Glutamatergic neuron (in vitro differentiated cells): ENCODE data around the gene IL12RB2. TPM values are rescaled to one million over a fixed set of nuclear protein-coding genes. Genes with fewer than 3 reads are reported as not detected.
"Not testable (repeated sequence)": the region's sequence is repeated elsewhere in the genome, so short reads cannot be mapped to it uniquely, and the experiment has no call there.

ENCODE experiments used
- DNase-seq: peaks from one replicate; pipeline ENCODE4 v3.0.0; 2022
- H3K27ac Mint-ChIP-seq: one replicate; pipeline ENCODE4 v1.8.0; 2020; ENCODE audit warnings: mild to moderate bottlenecking, mixed read lengths, inconsistent platforms; ENCODE audit not compliant: unreplicated experiment
- H3K27me3 Mint-ChIP-seq: one replicate; pipeline ENCODE4 v1.8.0; 2020; ENCODE audit warnings: mild to moderate bottlenecking, moderate library complexity, mixed read lengths, inconsistent platforms; ENCODE audit not compliant: unreplicated experiment
- H3K36me3 Mint-ChIP-seq: one replicate; pipeline ENCODE4 v1.8.0; 2020; ENCODE audit warnings: mild to moderate bottlenecking, mixed read lengths, inconsistent platforms; ENCODE audit not compliant: unreplicated experiment
- H3K4me1 Mint-ChIP-seq: one replicate; pipeline ENCODE4 v1.8.0; 2020; ENCODE audit warnings: mild to moderate bottlenecking, low read depth, mixed read lengths, inconsistent platforms; ENCODE audit not compliant: unreplicated experiment
- H3K4me3 Mint-ChIP-seq: one replicate; pipeline ENCODE4 v1.8.0; 2020; ENCODE audit warnings: mild to moderate bottlenecking, mixed read lengths, inconsistent platforms; ENCODE audit not compliant: unreplicated experiment
- H3K9me3 Mint-ChIP-seq: one replicate; pipeline ENCODE4 v1.8.0; 2020; ENCODE audit warnings: mild to moderate bottlenecking, moderate library complexity, mixed read lengths, inconsistent platforms; ENCODE audit not compliant: unreplicated experiment
- total RNA-seq: library from RNA; stranded (reverse); fragmentation: NEBNext Ultra II Directional; extraction: Animal tissue kit (Norgen Biotek cat#: 25700); gene quantifications from one replicate; pipeline ENCODE4 v1.2.1, GENCODE V29; 2021; ENCODE audit not compliant: unreplicated experiment
- TF ChIP-seq, protein P1 (sequence below): fragments of 200-600 bp; sonication (generic); IDR thresholded peaks from one replicate; pipeline ENCODE4 v1.5.0; 2021; ENCODE audit not compliant: partially characterized antibody, unreplicated experiment

IL12RB2 gene
- total RNA-seq, 1 donor from 2014 or later, result not detected

DNA sequence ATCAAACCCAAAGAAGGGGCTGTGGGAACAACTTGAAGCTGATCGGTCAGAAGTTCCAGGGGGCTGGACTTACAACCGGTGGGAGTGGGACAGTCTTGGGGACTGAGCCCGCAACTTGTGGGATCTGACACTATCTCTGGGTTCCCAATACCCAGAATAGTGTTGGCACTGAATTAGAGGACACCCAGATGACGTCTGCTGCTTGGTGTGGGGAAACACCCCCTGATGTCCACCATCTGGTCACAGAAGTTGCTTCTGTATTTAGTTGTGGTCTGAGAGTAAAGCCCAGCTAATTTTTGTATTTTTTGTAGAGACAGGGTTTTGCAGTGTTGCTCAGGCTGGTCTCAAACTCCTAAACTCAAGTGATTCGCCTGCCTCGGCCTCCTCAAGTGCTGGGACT is 93.8 kb downstream of the IL12RB2 start:
- H3K27me3 Mint-ChIP-seq, result no peaks in the 10 kb centered on the region
- H3K4me3 Mint-ChIP-seq, result no peak overlapping the region
- H3K36me3 Mint-ChIP-seq, result no peaks in the 10 kb centered on the region
- TF ChIP-seq, protein P1, sequence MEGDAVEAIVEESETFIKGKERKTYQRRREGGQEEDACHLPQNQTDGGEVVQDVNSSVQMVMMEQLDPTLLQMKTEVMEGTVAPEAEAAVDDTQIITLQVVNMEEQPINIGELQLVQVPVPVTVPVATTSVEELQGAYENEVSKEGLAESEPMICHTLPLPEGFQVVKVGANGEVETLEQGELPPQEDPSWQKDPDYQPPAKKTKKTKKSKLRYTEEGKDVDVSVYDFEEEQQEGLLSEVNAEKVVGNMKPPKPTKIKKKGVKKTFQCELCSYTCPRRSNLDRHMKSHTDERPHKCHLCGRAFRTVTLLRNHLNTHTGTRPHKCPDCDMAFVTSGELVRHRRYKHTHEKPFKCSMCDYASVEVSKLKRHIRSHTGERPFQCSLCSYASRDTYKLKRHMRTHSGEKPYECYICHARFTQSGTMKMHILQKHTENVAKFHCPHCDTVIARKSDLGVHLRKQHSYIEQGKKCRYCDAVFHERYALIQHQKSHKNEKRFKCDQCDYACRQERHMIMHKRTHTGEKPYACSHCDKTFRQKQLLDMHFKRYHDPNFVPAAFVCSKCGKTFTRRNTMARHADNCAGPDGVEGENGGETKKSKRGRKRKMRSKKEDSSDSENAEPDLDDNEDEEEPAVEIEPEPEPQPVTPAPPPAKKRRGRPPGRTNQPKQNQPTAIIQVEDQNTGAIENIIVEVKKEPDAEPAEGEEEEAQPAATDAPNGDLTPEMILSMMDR, result no peak
- peaks cover 9% of the 10 kb centered on the region for H3K9me3 Mint-ChIP-seq
- H3K27ac Mint-ChIP-seq, result no peak overlapping the region
- no peak for DNase-seq
- peaks cover 2% of the 10 kb centered on the region for H3K4me1 Mint-ChIP-seq

- H3K27ac Mint-ChIP-seq, result no peak overlapping the region
- no peaks in the 10 kb centered on the region for H3K36me3 Mint-ChIP-seq
- TF ChIP-seq, protein P1, result no peak
- peaks cover 5% of the 10 kb centered on the region for H3K9me3 Mint-ChIP-seq
- no peak for DNase-seq
- H3K4me3 Mint-ChIP-seq, result no peak overlapping the region
- H3K4me1 Mint-ChIP-seq, result peaks cover 2% of the 10 kb centered on the region
- no peaks in the 10 kb centered on the region for H3K27me3 Mint-ChIP-seq
These were observed 96.5 kb downstream of the IL12RB2 start for GRCh38 chr1:67404212-67404620.

DNA sequence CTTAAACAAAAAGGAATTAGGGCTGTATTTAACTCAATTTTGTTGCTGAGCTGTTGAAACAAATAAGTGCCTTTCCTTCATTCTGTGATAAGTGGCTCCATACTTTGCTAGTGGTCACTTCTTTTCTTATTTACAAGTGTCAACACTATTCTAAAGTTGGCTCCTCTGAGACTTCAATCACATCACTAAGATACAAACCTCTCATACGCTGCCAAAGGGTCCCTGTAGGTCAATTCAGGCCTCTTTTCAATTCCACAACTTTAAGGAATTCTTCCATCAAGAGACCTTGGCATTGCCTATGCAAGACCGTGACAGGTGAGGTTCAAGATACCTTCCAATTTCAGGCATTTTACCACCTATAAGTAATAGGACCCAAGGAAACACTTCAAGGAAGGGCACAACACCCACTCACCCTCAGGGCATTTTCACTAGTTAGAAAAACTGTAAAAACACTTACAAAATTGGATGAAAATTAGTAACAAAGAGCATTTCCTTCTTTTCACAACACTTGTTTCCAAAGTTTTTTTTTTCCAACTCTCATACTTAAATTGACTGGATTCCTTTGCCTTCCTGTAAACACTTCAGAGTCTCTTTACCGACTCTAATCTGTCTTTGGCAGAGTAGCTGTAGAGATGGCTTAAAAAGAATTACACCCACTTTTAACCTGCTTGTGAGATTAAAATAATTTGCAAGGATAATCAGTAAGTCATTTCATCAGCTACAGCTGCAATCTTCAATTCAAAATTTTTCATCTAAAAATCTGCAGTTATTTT is 98.0 kb downstream of the IL12RB2 start:
- TF ChIP-seq, protein P1, result no peak
- H3K36me3 Mint-ChIP-seq, result no peaks in the 10 kb centered on the region
- H3K9me3 Mint-ChIP-seq, result peaks cover 4% of the 10 kb centered on the region
- no peak for DNase-seq
- peaks cover under 1% of the 10 kb centered on the region for H3K4me1 Mint-ChIP-seq
- no peak overlapping the region for H3K27ac Mint-ChIP-seq
- no peaks in the 10 kb centered on the region for H3K27me3 Mint-ChIP-seq
- H3K4me3 Mint-ChIP-seq, result no peak overlapping the region

DNA sequence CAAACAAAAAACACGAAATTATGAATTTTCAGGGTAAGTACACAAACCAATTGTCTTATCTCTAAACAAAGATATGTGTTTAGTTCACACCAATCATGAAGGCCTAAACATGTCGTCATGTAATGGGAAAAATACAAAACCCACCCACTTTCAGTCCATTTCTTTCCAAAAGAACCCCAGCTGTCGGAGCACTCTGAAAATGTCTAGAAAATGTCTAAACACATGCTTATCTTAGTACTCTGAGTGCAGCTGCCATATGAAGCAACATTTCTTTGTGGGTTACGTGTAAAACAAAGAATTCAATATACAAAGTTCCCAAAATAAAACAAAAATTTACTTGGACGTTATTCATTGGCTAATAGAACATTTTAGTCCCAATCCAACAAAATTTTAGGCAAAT is 99.8 kb downstream of the IL12RB2 start:
- no peak overlapping the region for H3K4me3 Mint-ChIP-seq
- no peaks in the 10 kb centered on the region for H3K4me1 Mint-ChIP-seq
- no peaks in the 10 kb centered on the region for H3K27me3 Mint-ChIP-seq
- H3K27ac Mint-ChIP-seq, result no peak overlapping the region
- H3K36me3 Mint-ChIP-seq, result no peaks in the 10 kb centered on the region
- no peak for DNase-seq
- TF ChIP-seq, protein P1, result no peak
- no peaks in the 10 kb centered on the region for H3K9me3 Mint-ChIP-seq

GRCh38 chr1:67408148-67408547 is 100.5 kb downstream of the IL12RB2 start:
- H3K4me1 Mint-ChIP-seq, result no peaks in the 10 kb centered on the region
- H3K9me3 Mint-ChIP-seq, result no peaks in the 10 kb centered on the region
- no peak for DNase-seq
- H3K4me3 Mint-ChIP-seq, result no peak overlapping the region
- TF ChIP-seq, protein P1, result no peak
- no peaks in the 10 kb centered on the region for H3K27me3 Mint-ChIP-seq
- no peak overlapping the region for H3K27ac Mint-ChIP-seq
- H3K36me3 Mint-ChIP-seq, result no peaks in the 10 kb centered on the region

GRCh38 chr1:67413101-67413500 is 105.4 kb downstream of the IL12RB2 start:
- not testable (repeated sequence) for H3K27me3 Mint-ChIP-seq, H3K4me1 Mint-ChIP-seq, H3K27ac Mint-ChIP-seq, H3K36me3 Mint-ChIP-seq, H3K9me3 Mint-ChIP-seq, DNase-seq, H3K4me3 Mint-ChIP-seq
